A549 (cell line): ENCODE data around the gene PRDM5. TPM values are rescaled to one million over a fixed set of nuclear protein-coding genes. Genes with fewer than 3 reads are reported as not detected.

Source experiments
- ATAC-seq, 2 experiments: fragments of 200-7000 bp in 1 of 2; fragments of >200 bp in 1 of 2; cut with Nextera tagmentation in 1 of 2; cut with Tn5 transposase in 1 of 2; 3 replicates each; pipeline versions ENCODE4 v1.8.0 to v1.9.1; 2018 to 2020; ENCODE audit warnings: mild to moderate bottlenecking in 1 of 2, moderate library complexity in 1 of 2
- CTCF ChIA-PET: fragments of 300-600 bp; sonication (Branson Sonifier 250); formaldehyde crosslinking; extraction: SDS; loops from one replicate; lab custom pipeline; 2021; ENCODE audit warnings: antibody characterized with exemption, inconsistent platforms; lab: Yijun Ruan, JAX
- POLR2A ChIA-PET: fragments of 350-600 bp; formaldehyde crosslinking; extraction: SDS; loops from one replicate; lab custom pipeline; 2021; ENCODE audit warnings: antibody characterized with exemption, inconsistent platforms; lab: Yijun Ruan, JAX
- DNase-seq, 2 experiments: peaks; one replicate each; pipeline versions ENCODE4 v3.0.0 to v3.0.0-alpha.2; 2011 to 2016; ENCODE audit warnings: low read depth in 1 of 2, low spot score in 1 of 2
- FAIRE-seq: peaks from 2 replicates; lab custom pipeline; 2011; peaks lifted over from hg19 to GRCh38; lab: Jason Lieb, UNC
- H3K27ac ChIP-seq, 2 experiments: fragments of >200 bp; sonication (Bioruptor Twin); formaldehyde crosslinking; 3 replicates each; pipeline ENCODE4 v1.5.1; 2016 to 2017
- H3K4me1 ChIP-seq: fragments of >200 bp; sonication (Bioruptor Twin); formaldehyde crosslinking; 3 replicates; pipeline ENCODE4 v1.6.1; 2016
- H3K4me2 ChIP-seq: fragments of >200 bp; sonication (Bioruptor Twin); formaldehyde crosslinking; 3 replicates; pipeline ENCODE4 v1.6.1; 2016
- H3K4me3 ChIP-seq: fragments of >200 bp; sonication (Bioruptor Twin); formaldehyde crosslinking; 3 replicates; pipeline ENCODE4 v1.5.1; 2016
- H3K9me3 ChIP-seq: fragments of >200 bp; sonication (Bioruptor Twin); formaldehyde crosslinking; 3 replicates; pipeline ENCODE4 v1.6.1; 2016
- BHLHE40 ChIP-seq: IDR thresholded peaks from 2 replicates; pipeline ENCODE4 v1.6.1; 2012; ENCODE audit warnings: low read depth, low read length, inconsistent platforms
- CHD2 ChIP-seq: fragments of 150-350 bp; IDR thresholded peaks from 2 replicates; pipeline ENCODE4 v1.6.1; 2014; ENCODE audit warnings: low read length; ENCODE audit not compliant: partially characterized antibody
- EHMT2 ChIP-seq: fragments of 200-600 bp; sonication (generic); IDR thresholded peaks from 2 replicates; pipeline ENCODE4 v1.6.1; 2016; ENCODE audit warnings: antibody characterized with exemption, low read depth, mild to moderate bottlenecking, moderate library complexity
- ESRRA ChIP-seq: fragments of 150-350 bp; IDR thresholded peaks from 2 replicates; pipeline ENCODE4 v1.6.1; 2014; ENCODE audit warnings: mild to moderate bottlenecking, low read length, borderline replicate concordance
- FOSB ChIP-seq: fragments of 250-450 bp; sonication (Bioruptor Pico); IDR thresholded peaks from 2 replicates; pipeline ENCODE4 v1.5.0; 2020; ENCODE audit warnings: mild to moderate bottlenecking, moderate library complexity
- GATA3 ChIP-seq: IDR thresholded peaks from 2 replicates; pipeline ENCODE4 v1.6.1; 2012; ENCODE audit warnings: borderline replicate concordance
- HDAC2 ChIP-seq: fragments of 200-600 bp; sonication (generic); IDR thresholded peaks from 2 replicates; pipeline ENCODE4 v1.6.1; 2016
- HOXB13 ChIP-seq: fragments of 250-450 bp; sonication (Bioruptor Pico); IDR thresholded peaks from 2 replicates; pipeline ENCODE4 v1.5.0; 2020; ENCODE audit warnings: low read depth, mild to moderate bottlenecking, moderate library complexity
- KDM1A ChIP-seq: fragments of 200-600 bp; sonication (generic); IDR thresholded peaks from 2 replicates; pipeline ENCODE4 v1.6.1; 2016; ENCODE audit warnings: low read depth, mild to moderate bottlenecking
- MYC ChIP-seq: IDR thresholded peaks from 2 replicates; pipeline ENCODE4 v1.6.1; 2012; ENCODE audit warnings: mild to moderate bottlenecking, inconsistent platforms, low read length, improper control_type of control experiment, borderline replicate concordance
- NFE2L2 ChIP-seq: fragments of 150-350 bp; conservative IDR thresholded peaks from 2 replicates; pipeline ENCODE4 v1.6.1; 2014; ENCODE audit warnings: low read length
- NPAS2 ChIP-seq: fragments of 250-450 bp; sonication (Bioruptor Pico); IDR thresholded peaks from 2 replicates; pipeline ENCODE4 v1.8.0; 2022; ENCODE audit warnings: mild to moderate bottlenecking, moderate library complexity, borderline replicate concordance
- NR3C1 ChIP-seq: fragments of >200 bp; sonication (Bioruptor Twin); formaldehyde crosslinking; IDR thresholded peaks from 3 replicates; pipeline ENCODE4 v1.6.1; 2017
- RNF2 ChIP-seq: fragments of 200-600 bp; sonication (generic); IDR thresholded peaks from 2 replicates; pipeline ENCODE4 v1.6.1; 2016; ENCODE audit warnings: low read depth, mild to moderate bottlenecking, antibody characterized with exemption, moderate library complexity, borderline replicate concordance
- ZFP36 ChIP-seq: fragments of 450-650 bp; IDR thresholded peaks from 2 replicates; pipeline ENCODE4 v1.6.1; 2014; ENCODE audit warnings: borderline replicate concordance; ENCODE audit not compliant: partially characterized antibody
- ZNF302 ChIP-seq: fragments of 250-450 bp; sonication (Bioruptor Pico); IDR thresholded peaks from 2 replicates; pipeline ENCODE4 v1.9.0; 2021; ENCODE audit warnings: inconsistent platforms, mild to moderate bottlenecking, moderate library complexity
- WGBS: methylation state at CpG from one replicate; pipeline ENCODE4 v1.1.6; 2017; ENCODE audit errors: missing lambda C conversion rate; 5-methylcytosine and 5-hydroxymethylcytosine counted together
- polyA plus RNA-seq, 4 experiments: library from polyadenylated mRNA; depleted of rRNA in 3 of 4; stranded (reverse); fragments of >200 nt; fragmentation: RNase III in 1 of 4; extraction: RNeasy Plus Mini Kit Qiagen cat#74134 plus additional on column Dnase treatment in 1 of 4; gene quantifications; 2 replicates in 3 of 4; 3 replicates in 1 of 4; pipeline ENCODE4 v1.2.3, GENCODE V29; 2011 to 2017
- TF ChIP-seq, protein P1 (sequence below): fragments of 250-450 bp; sonication (Bioruptor Pico); IDR thresholded peaks from 2 replicates; pipeline ENCODE4 v1.5.0; 2021; ENCODE audit warnings: mild to moderate bottlenecking, moderate library complexity, borderline replicate concordance

Gene PRDM5
- polyA plus RNA-seq, 2 of the 4 experiments (the other 2 are of a cell fraction) = 6.5 to 12.9 TPM

DNA sequence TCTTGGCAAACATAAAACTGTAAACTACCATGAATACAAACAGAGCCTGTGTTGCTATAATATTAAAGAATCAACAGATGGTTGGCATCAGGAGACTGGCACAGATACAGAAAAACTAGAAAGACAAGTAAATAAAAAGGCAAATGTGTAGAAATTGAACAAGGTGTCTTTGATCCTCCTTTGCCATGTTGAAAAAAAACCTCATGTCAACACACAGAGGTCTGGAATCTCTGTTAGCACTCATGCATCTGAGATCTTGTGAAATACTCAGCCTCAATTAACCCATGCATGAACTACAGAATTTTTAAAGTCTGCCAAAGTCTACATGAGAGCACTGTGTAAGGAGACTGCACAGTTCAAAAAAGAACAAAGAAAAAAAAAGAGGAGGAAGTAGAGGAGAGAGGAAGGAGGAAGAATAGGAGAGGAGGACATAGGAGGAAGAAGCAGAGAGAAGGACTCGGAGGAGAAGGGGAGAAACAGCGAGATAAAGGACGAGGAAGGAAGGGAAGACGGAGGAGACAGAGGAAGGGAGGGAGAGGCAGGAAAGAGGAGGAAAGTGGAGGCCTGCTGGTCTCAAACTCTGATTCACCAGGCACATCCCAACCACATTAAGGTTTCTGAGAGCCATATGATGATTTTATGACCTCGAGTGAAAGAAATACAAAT is 52.8 kb downstream of the PRDM5 start:
- CTCF ChIA-PET = no interaction called here
- DNase-seq = no peak

DNA sequence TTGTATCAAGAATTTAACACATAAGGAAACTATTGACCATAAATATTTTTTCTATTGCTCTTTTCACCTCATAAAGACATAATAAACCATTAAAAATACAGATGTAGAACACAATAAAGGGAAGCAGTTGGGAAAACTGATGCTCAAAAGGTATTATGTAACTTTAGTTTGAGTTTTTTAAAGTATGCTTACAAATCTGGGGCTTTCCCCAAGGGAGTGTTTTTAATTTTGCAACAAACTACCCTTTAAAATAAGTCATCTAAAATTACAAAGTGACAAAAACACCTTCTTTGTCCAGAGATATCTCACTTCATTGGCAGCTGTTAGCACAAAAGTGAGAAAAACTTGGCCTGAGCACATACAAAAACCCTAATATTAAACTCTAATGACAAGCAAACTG is 55.0 kb downstream of the PRDM5 start:
- CTCF ChIA-PET = no interaction called here
- H3K4me2 ChIP-seq = no peak overlapping the region
- H3K4me3 ChIP-seq = no peak overlapping the region
- FAIRE-seq = no peak
- no peaks in the 10 kb centered on the region; the same call in 2 of the 3 replicates for H3K4me1 ChIP-seq
- ATAC-seq = no peak
- TF ChIP-seq NPAS2 (CRISPR knock-in tag) (no peak), ZFP36 (no peak)
- POLR2A ChIA-PET = no interaction called here
- H3K27ac ChIP-seq = no peak overlapping the region
- DNase-seq = no peak
- no peaks in the 10 kb centered on the region for H3K9me3 ChIP-seq

More for the DNA sequence above, 52.8 kb downstream of the PRDM5 start:
- no peak overlapping the region for H3K27ac ChIP-seq
- no peak for ATAC-seq
- H3K4me3 ChIP-seq = no peak overlapping the region
- FAIRE-seq = no peak
- H3K4me1 ChIP-seq = no peaks in the 10 kb centered on the region; the same call in 2 of the 3 replicates
- 91% methylated on average over 5 of the region's 5 CpGs for WGBS
- TF ChIP-seq EHMT2 (no peak), KDM1A (no peak), RNF2 (no peak), MYC (no peak)
- no peak overlapping the region for H3K4me2 ChIP-seq
- H3K9me3 ChIP-seq = no peaks in the 10 kb centered on the region
- POLR2A ChIA-PET = no interaction called here

DNA sequence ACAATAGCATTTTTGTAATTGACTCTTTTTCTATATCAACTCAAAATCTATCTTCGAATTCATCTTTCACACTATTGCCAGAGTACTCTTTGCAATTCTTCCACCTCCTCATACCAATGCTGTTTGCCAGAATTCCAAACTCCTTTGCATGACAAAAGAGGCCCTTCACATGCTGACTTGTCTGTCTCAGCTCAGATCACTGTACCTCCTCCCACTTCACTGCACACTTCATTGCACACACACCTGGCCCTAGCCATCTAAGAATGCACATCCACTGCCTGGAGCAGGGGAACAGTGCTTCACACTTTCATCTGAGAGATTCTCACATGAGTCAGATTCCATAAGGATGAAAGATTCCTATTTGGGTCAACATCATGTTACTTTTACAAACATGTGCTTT is 56.5 kb downstream of the PRDM5 start:
- Histone ChIP-seq H3K9me3 (no peaks in the 10 kb centered on the region), H3K4me1 (no peaks in the 10 kb centered on the region; the same call in 2 of the 3 replicates), H3K4me2 (no peak overlapping the region), H3K4me3 (no peak overlapping the region)
- FAIRE-seq (no peak), DNase-seq (no peak)
- CTCF ChIA-PET = interaction anchor here (0.9 kb wide), 1 partner anchor 9 kb away, joined by 3 read pairs; no protein-coding TSS in a partner anchor
- TF ChIP-seq CHD2 (no peak), HDAC2 (no peak), BHLHE40 (no peak), FOSB (CRISPR knock-in tag) (no peak), GATA3 (no peak), ZNF302 (no peak), NR3C1 (no peak), EHMT2 (no peak), NFE2L2 (no peak)
- TF ChIP-seq, protein P1, sequence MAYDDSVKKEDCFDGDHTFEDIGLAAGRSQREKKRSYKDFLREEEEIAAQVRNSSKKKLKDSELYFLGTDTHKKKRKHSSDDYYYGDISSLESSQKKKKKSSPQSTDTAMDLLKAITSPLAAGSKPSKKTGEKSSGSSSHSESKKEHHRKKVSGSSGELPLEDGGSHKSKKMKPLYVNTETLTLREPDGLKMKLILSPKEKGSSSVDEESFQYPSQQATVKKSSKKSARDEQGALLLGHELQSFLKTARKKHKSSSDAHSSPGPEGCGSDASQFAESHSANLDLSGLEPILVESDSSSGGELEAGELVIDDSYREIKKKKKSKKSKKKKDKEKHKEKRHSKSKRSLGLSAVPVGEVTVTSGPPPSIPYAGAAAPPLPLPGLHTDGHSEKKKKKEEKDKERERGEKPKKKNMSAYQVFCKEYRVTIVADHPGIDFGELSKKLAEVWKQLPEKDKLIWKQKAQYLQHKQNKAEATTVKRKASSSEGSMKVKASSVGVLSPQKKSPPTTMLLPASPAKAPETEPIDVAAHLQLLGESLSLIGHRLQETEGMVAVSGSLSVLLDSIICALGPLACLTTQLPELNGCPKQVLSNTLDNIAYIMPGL (CRISPR knock-in tag) = no peak
- TF ChIP-seq, all 56 proteins: peak for 0
- no peak for ATAC-seq
- WGBS = 73% methylated on average over 1 of the region's 1 CpG
- POLR2A ChIA-PET = no interaction called here
- no peak overlapping the region for H3K27ac ChIP-seq

DNA sequence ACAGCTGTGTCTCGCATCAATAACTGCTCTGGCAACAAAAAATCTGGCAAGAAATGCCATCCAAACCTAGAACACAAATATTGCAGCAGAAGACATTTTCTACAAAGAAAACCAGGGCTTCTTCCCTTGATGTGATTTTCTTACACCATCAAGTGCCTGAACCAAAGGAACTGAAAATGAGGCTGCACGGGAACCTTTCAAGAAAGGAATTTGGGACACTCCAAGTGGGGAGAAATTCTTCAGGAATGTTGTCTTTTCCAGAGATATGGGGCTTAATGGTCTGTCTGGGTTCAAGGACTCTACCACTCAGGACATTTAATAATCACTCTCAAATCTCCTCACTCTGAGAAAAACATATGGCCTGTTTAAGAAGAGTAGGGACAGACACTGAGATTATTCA is 57.6 kb downstream of the PRDM5 start:
- CTCF ChIA-PET = no interaction called here
- Histone ChIP-seq H3K4me3 (no peak overlapping the region), H3K9me3 (no peaks in the 10 kb centered on the region), H3K27ac (no peak overlapping the region), H3K4me1 (no peaks in the 10 kb centered on the region; the same call in 2 of the 3 replicates), H3K4me2 (no peak overlapping the region)
- no peak for DNase-seq
- POLR2A ChIA-PET = no interaction called here
- ATAC-seq = no peak
- WGBS = 88% methylated on average over 2 of the region's 2 CpGs
- TF ChIP-seq GATA3 (no peak), EHMT2 (no peak)
- FAIRE-seq = no peak

DNA sequence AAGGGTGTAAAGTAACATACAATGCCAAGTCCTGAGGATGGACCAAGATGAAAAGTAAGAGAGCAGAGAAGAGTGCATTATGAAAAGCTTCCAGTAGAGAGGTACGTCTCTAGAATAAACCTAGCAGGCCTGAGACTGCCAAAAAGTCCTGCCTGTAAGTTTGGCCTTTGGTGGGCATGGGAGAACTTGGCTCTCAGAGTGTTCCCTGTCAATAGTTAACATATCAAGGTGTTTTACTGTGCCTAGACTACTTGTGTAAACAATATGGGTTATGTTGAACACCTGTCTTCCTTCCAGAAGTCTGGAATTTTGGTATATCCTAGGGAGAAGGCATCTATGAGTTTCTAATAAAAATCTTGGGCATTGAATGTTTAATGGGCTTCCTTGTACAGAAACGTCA is 60.1 kb downstream of the PRDM5 start:
- no peak for ATAC-seq
- ChIA-PET CTCF (no interaction called here), POLR2A (no interaction called here)
- Histone ChIP-seq H3K27ac (no peak overlapping the region), H3K9me3 (no peaks in the 10 kb centered on the region), H3K4me1 (no peaks in the 10 kb centered on the region), H3K4me2 (no peak overlapping the region), H3K4me3 (no peak overlapping the region)
- TF ChIP-seq ESRRA (no peak), HOXB13 (CRISPR knock-in tag) (no peak)
- 58% methylated on average over 2 of the region's 2 CpGs for WGBS
- no peak for DNase-seq
- FAIRE-seq = no peak
